SU-DHL-6 (cell line): ENCODE data around the gene TMED7.

Experiments
- EZH2phosphoT487 ChIP-seq: fragments of 200-600 bp; sonication (generic), shearing (Covaris generic); conservative IDR thresholded peaks from 2 replicates; pipeline ENCODE4 v1.6.1; 2018; ENCODE audit warnings: mild to moderate bottlenecking, antibody characterized with exemption, low read length, moderate library complexity, mixed read lengths
- TF ChIP-seq, protein P1 (sequence below): fragments of 200-600 bp; sonication (generic); IDR thresholded peaks from one replicate; pipeline ENCODE4 v1.5.1; 2017; ENCODE audit warnings: antibody characterized with exemption, mild to moderate bottlenecking, low read length, moderate library complexity; ENCODE audit not compliant: insufficient read depth, poor library complexity, severe bottlenecking

DNA sequence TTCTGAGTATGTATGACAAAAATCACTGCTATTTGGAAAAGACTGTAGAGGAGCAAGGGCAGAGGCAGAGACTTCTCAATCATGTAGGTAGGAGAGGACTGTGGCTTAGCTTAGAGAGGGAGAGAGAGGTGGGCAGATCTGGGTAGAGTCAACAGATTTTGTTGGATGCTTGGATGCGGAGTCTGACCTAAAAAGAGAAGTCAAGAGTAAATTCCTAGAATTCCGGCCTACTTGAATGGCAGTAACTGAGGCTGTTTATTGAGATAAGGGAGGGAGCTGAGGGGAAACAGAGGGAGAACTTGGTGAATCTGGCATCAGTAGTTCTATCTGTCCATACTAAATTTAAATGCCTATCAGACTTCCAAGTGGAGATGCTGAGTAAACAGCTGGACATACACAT, 25.9 kb downstream of the TMED7 start:
- TF ChIP-seq, protein P1, sequence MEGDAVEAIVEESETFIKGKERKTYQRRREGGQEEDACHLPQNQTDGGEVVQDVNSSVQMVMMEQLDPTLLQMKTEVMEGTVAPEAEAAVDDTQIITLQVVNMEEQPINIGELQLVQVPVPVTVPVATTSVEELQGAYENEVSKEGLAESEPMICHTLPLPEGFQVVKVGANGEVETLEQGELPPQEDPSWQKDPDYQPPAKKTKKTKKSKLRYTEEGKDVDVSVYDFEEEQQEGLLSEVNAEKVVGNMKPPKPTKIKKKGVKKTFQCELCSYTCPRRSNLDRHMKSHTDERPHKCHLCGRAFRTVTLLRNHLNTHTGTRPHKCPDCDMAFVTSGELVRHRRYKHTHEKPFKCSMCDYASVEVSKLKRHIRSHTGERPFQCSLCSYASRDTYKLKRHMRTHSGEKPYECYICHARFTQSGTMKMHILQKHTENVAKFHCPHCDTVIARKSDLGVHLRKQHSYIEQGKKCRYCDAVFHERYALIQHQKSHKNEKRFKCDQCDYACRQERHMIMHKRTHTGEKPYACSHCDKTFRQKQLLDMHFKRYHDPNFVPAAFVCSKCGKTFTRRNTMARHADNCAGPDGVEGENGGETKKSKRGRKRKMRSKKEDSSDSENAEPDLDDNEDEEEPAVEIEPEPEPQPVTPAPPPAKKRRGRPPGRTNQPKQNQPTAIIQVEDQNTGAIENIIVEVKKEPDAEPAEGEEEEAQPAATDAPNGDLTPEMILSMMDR, result no peak
- no peak for TF ChIP-seq EZH2phosphoT487
